K562 (cell line): Measurements from ENCODE around the gene MLKL. TPM values are rescaled to one million over a fixed set of nuclear protein-coding genes. Genes with fewer than 3 reads are reported as not detected.
A peak's percentile ranks its signal among the peaks of the same experiment; 100 is the strongest.

ENCODE experiments used
- ARNT ChIP-seq, 2 experiments: fragments of 450-650 bp; IDR thresholded peaks; 2 replicates each; pipeline ENCODE4 v1.6.1; 2016; ENCODE audit warnings: mild to moderate bottlenecking in 1 of 2
- CBFA2T3 ChIP-seq: fragments of 450-650 bp; IDR thresholded peaks from 2 replicates; pipeline ENCODE4 v1.6.1; 2017
- CHD2 ChIP-seq: IDR thresholded peaks from 2 replicates; pipeline ENCODE4 v1.6.1; 2011; ENCODE audit warnings: low read depth, low read length
- FOXM1 ChIP-seq, 2 experiments: fragments of 450-650 bp in 1 of 2; sonication (generic) in 1 of 2; formaldehyde crosslinking in 1 of 2; IDR thresholded peaks; 2 replicates each; pipeline versions ENCODE4 v1.6.1 to v1.9.0; 2017 to 2022; ENCODE audit warnings: low read depth in 2 of 2, mild to moderate bottlenecking in 2 of 2, missing genetic modification reagents in 1 of 2, moderate library complexity in 1 of 2
- HDAC2 ChIP-seq: fragments of 450-650 bp; IDR thresholded peaks from 2 replicates; pipeline ENCODE4 v1.6.1; 2016; ENCODE audit warnings: mild to moderate bottlenecking
- HEY1 ChIP-seq: fragments of 250-450 bp; sonication (Bioruptor Pico); IDR thresholded peaks from 2 replicates; pipeline ENCODE4 v1.5.0; 2020; ENCODE audit warnings: mild to moderate bottlenecking, moderate library complexity, borderline replicate concordance
- MTA2 ChIP-seq: fragments of 450-650 bp; IDR thresholded peaks from 2 replicates; pipeline ENCODE4 v1.6.1; 2016; ENCODE audit warnings: low read depth
- MYC ChIP-seq, 2 experiments: fragments of 250-450 bp in 1 of 2; sonication (Bioruptor Pico) in 1 of 2; IDR thresholded peaks; 2 replicates each; pipeline versions ENCODE4 v1.5.1 to v1.6.1; 2012 to 2021; ENCODE audit warnings: low read depth in 2 of 2, borderline replicate concordance in 1 of 2, improper control_type of control experiment in 1 of 2, low read length in 1 of 2, mild to moderate bottlenecking in 1 of 2, moderate library complexity in 1 of 2
- NFYB ChIP-seq: IDR thresholded peaks from 2 replicates; pipeline ENCODE4 v1.6.1; 2011; ENCODE audit warnings: mild to moderate bottlenecking, moderate library complexity; ENCODE audit not compliant: insufficient read length; ENCODE audit errors: extremely low read depth
- PCBP2 ChIP-seq: fragments of 200-400 bp; formaldehyde crosslinking; IDR thresholded peaks from 2 replicates; pipeline ENCODE4 v1.6.1; 2018; ENCODE audit warnings: low read length, low read depth, mild to moderate bottlenecking, moderate library complexity; ENCODE audit not compliant: poor library complexity, severe bottlenecking
- ZNF134 ChIP-seq: fragments of 250-450 bp; sonication (Bioruptor Pico); conservative IDR thresholded peaks from 2 replicates; pipeline ENCODE4 v1.4.0; 2020
- ZNF76 ChIP-seq: fragments of 250-450 bp; sonication (Bioruptor Pico); IDR thresholded peaks from 2 replicates; pipeline ENCODE4 v1.4.0; 2020; ENCODE audit warnings: mild to moderate bottlenecking, moderate library complexity, borderline replicate concordance
- polyA plus RNA-seq, 8 experiments: library from polyadenylated mRNA; depleted of rRNA in 4 of 8; stranded (reverse) in 5 of 8; unstranded in 3 of 8; fragments of >200 nt; fragmentation: Nextera tagmentation in 2 of 8; fragmentation: Illumina TruSeq in 1 of 8; extraction: Ambion mirVana in 2 of 8; extraction: Trizol in 1 of 8; gene quantifications; 2 replicates each; pipeline versions ENCODE4 v1.2.1 to v1.2.3, GENCODE V29; 2011 to 2014; ENCODE audit warnings: inconsistent platforms in 1 of 8, missing spikeins in 1 of 8
- total RNA-seq, 7 experiments: library from RNA; depleted of rRNA in 6 of 7; stranded (reverse); fragments of >200 nt in 6 of 7; fragmentation: Illumina TruSeq in 2 of 7; extraction: Trizol in 2 of 7; gene quantifications; 2 replicates each; pipeline versions ENCODE4 v1.2.1 to v1.2.3, GENCODE V29; 2011 to 2021; ENCODE audit warnings: low replicate concordance in 1 of 7
- TF ChIP-seq, protein P1 (sequence below): fragments of 200-800 bp; sonication (Bioruptor generic); IDR thresholded peaks from 2 replicates; pipeline ENCODE4 v1.6.1; 2016; ENCODE audit warnings: missing genetic modification characterization, missing compliant biosample characterization
- TF ChIP-seq, protein P2 (sequence below): IDR thresholded peaks from 2 replicates; pipeline ENCODE4 v1.6.1; 2011; ENCODE audit not compliant: insufficient read length; ENCODE audit errors: extremely low read depth
- TF ChIP-seq, protein P3 (sequence below): fragments of 250-450 bp; sonication (Bioruptor Pico); IDR thresholded peaks from 2 replicates; pipeline ENCODE4 v1.4.0; 2020; ENCODE audit warnings: borderline replicate concordance
- TF ChIP-seq, protein P4 (sequence below): fragments of 250-450 bp; sonication (Bioruptor Pico); IDR thresholded peaks from 2 replicates; pipeline ENCODE4 v1.5.0; 2021
- TF ChIP-seq, protein P5 (sequence below): fragments of 200-800 bp; sonication (Bioruptor generic); IDR thresholded peaks from 2 replicates; pipeline ENCODE4 v1.6.1; 2017; ENCODE audit warnings: missing genetic modification characterization, missing compliant biosample characterization

MLKL gene
- total and polyA plus RNA-seq, 9 of the 15 experiments (the other 6 are each of a cell fraction or from before 2014, with no cell fraction given) = 1.6 to 6.1 (median 4.8) TPM

DNA sequence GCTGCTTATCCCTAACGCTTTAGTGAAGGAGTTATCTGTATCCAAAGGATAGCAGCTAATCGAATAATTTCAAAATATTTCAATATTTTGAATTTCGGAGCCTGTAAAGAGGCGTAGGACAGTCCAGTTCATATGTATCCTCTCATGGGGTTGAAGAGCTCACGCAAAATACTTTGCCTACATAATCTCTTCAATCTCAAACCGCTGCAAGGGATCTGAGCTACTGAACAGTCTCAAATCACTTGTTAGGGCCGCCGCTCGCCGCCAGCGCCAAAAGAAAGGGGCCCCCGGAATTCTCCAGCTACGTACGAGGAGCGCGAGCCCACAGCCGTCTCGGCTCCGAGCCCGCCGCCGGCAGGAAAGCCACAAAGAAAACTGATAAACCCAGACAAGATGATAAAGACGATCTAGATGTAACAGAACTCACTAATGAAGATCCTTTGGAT, 33.4 kb downstream of the MLKL start (continued):
- TF ChIP-seq, protein P1, sequence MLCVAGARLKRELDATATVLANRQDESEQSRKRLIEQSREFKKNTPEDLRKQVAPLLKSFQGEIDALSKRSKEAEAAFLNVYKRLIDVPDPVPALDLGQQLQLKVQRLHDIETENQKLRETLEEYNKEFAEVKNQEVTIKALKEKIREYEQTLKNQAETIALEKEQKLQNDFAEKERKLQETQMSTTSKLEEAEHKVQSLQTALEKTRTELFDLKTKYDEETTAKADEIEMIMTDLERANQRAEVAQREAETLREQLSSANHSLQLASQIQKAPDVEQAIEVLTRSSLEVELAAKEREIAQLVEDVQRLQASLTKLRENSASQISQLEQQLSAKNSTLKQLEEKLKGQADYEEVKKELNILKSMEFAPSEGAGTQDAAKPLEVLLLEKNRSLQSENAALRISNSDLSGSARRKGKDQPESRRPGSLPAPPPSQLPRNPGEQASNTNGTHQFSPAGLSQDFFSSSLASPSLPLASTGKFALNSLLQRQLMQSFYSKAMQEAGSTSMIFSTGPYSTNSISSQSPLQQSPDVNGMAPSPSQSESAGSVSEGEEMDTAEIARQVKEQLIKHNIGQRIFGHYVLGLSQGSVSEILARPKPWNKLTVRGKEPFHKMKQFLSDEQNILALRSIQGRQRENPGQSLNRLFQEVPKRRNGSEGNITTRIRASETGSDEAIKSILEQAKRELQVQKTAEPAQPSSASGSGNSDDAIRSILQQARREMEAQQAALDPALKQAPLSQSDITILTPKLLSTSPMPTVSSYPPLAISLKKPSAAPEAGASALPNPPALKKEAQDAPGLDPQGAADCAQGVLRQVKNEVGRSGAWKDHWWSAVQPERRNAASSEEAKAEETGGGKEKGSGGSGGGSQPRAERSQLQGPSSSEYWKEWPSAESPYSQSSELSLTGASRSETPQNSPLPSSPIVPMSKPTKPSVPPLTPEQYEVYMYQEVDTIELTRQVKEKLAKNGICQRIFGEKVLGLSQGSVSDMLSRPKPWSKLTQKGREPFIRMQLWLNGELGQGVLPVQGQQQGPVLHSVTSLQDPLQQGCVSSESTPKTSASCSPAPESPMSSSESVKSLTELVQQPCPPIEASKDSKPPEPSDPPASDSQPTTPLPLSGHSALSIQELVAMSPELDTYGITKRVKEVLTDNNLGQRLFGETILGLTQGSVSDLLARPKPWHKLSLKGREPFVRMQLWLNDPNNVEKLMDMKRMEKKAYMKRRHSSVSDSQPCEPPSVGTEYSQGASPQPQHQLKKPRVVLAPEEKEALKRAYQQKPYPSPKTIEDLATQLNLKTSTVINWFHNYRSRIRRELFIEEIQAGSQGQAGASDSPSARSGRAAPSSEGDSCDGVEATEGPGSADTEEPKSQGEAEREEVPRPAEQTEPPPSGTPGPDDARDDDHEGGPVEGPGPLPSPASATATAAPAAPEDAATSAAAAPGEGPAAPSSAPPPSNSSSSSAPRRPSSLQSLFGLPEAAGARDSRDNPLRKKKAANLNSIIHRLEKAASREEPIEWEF = no peak
- TF ChIP-seq, protein P2, sequence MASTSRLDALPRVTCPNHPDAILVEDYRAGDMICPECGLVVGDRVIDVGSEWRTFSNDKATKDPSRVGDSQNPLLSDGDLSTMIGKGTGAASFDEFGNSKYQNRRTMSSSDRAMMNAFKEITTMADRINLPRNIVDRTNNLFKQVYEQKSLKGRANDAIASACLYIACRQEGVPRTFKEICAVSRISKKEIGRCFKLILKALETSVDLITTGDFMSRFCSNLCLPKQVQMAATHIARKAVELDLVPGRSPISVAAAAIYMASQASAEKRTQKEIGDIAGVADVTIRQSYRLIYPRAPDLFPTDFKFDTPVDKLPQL = no peak
- no peak for TF ChIP-seq MYC (IDR thresholded peaks at IDR 0.05; ENCODE audit: low read depth, low read length)
- TF ChIP-seq MYC (CRISPR knock-in tag; IDR thresholded peaks at IDR 0.05; ENCODE audit: borderline replicate concordance, low read depth) = no peak
- TF ChIP-seq, protein P3, sequence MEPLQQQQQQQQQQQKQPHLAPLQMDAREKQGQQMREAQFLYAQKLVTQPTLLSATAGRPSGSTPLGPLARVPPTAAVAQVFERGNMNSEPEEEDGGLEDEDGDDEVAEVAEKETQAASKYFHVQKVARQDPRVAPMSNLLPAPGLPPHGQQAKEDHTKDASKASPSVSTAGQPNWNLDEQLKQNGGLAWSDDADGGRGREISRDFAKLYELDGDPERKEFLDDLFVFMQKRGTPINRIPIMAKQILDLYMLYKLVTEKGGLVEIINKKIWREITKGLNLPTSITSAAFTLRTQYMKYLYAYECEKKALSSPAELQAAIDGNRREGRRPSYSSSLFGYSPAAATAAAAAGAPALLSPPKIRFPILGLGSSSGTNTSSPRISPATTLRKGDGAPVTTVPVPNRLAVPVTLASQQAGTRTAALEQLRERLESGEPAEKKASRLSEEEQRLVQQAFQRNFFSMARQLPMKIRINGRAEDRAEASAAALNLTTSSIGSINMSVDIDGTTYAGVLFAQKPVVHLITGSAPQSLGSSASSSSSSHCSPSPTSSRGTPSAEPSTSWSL = no peak
- no peak for TF ChIP-seq MTA2
- no peak for TF ChIP-seq ZNF76 (CRISPR knock-in tag)
- no peak for TF ChIP-seq NFYB
- no peak for TF ChIP-seq FOXM1 (IDR thresholded peaks at IDR 0.05; ENCODE audit: low read depth)
- no peak for TF ChIP-seq FOXM1 (CRISPR knock-in tag; IDR thresholded peaks at IDR 0.05; ENCODE audit: low read depth)
- peak in 1 of 2 experiments; percentile 13; a peak in 1 of 4 replicates for TF ChIP-seq ARNT (IDR thresholded peaks at IDR 0.05)
- TF ChIP-seq, protein P4, sequence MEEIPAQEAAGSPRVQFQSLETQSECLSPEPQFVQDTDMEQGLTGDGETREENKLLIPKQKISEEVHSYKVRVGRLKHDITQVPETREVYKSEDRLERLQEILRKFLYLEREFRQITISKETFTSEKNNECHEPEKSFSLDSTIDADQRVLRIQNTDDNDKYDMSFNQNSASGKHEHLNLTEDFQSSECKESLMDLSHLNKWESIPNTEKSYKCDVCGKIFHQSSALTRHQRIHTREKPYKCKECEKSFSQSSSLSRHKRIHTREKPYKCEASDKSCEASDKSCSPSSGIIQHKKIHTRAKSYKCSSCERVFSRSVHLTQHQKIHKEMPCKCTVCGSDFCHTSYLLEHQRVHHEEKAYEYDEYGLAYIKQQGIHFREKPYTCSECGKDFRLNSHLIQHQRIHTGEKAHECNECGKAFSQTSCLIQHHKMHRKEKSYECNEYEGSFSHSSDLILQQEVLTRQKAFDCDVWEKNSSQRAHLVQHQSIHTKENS = no peak
- no peak for TF ChIP-seq CHD2
- TF ChIP-seq HEY1 (CRISPR knock-in tag) = no peak
- TF ChIP-seq PCBP2 = no peak
- TF ChIP-seq, protein P5, sequence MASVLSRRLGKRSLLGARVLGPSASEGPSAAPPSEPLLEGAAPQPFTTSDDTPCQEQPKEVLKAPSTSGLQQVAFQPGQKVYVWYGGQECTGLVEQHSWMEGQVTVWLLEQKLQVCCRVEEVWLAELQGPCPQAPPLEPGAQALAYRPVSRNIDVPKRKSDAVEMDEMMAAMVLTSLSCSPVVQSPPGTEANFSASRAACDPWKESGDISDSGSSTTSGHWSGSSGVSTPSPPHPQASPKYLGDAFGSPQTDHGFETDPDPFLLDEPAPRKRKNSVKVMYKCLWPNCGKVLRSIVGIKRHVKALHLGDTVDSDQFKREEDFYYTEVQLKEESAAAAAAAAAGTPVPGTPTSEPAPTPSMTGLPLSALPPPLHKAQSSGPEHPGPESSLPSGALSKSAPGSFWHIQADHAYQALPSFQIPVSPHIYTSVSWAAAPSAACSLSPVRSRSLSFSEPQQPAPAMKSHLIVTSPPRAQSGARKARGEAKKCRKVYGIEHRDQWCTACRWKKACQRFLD (CRISPR knock-in tag) = peak; percentile 40; the same call in 1 of the 2 replicates
- TF ChIP-seq CBFA2T3 = peak; percentile 23; the same call in 1 of the 2 replicates
- no peak for TF ChIP-seq HDAC2
- no peak for TF ChIP-seq ZNF134 (CRISPR knock-in tag)
